Endothelial cell (in vitro differentiated cells): ENCODE results near the gene KLF15. TPM values are rescaled to one million over a fixed set of nuclear protein-coding genes. Genes with fewer than 3 reads are reported as not detected.

Experiments
- DNase-seq: peaks from one replicate; pipeline ENCODE4 v3.0.0; 2021; ENCODE audit warnings: low spot score
- H3K27ac Mint-ChIP-seq: one replicate; pipeline ENCODE4 v1.8.0; 2021; ENCODE audit warnings: mixed read lengths, inconsistent platforms; ENCODE audit not compliant: unreplicated experiment
- H3K27me3 Mint-ChIP-seq: one replicate; pipeline ENCODE4 v1.8.0; 2021; ENCODE audit warnings: mild to moderate bottlenecking, moderate library complexity, mixed read lengths, inconsistent platforms; ENCODE audit not compliant: unreplicated experiment
- H3K36me3 Mint-ChIP-seq: one replicate; pipeline ENCODE4 v1.8.0; 2021; ENCODE audit warnings: mild to moderate bottlenecking, low read depth, mixed read lengths, inconsistent platforms; ENCODE audit not compliant: unreplicated experiment
- H3K4me1 Mint-ChIP-seq: one replicate; pipeline ENCODE4 v1.8.0; 2021; ENCODE audit warnings: mild to moderate bottlenecking, mixed read lengths, inconsistent platforms; ENCODE audit not compliant: unreplicated experiment
- H3K4me3 Mint-ChIP-seq: one replicate; pipeline ENCODE4 v1.8.0; 2021; ENCODE audit warnings: mild to moderate bottlenecking, mixed read lengths, inconsistent platforms; ENCODE audit not compliant: unreplicated experiment
- H3K9me3 Mint-ChIP-seq: one replicate; pipeline ENCODE4 v1.8.0; 2021; ENCODE audit warnings: mixed read lengths, inconsistent platforms; ENCODE audit not compliant: unreplicated experiment
- total RNA-seq: library from RNA; stranded (reverse); fragmentation: NEBNext Ultra II Directional; extraction: Animal tissue kit (Norgen Biotek cat#: 25700); gene quantifications from one replicate; pipeline ENCODE4 v1.2.1, GENCODE V29; 2021; ENCODE audit not compliant: unreplicated experiment
- TF ChIP-seq, protein P1 (sequence below): fragments of 200-600 bp; sonication (generic); IDR thresholded peaks from one replicate; pipeline ENCODE4 v1.5.0; 2021; ENCODE audit warnings: antibody characterized with exemption; ENCODE audit not compliant: unreplicated experiment

KLF15 gene
- total RNA-seq, 1 donor from 2014 or later: 0.67 TPM

- no peak for DNase-seq
- Mint-ChIP-seq H3K4me3 (no peak overlapping the region), H3K27me3 (peaks cover 6% of the 10 kb centered on the region), H3K27ac (no peak overlapping the region), H3K9me3 (no peaks in the 10 kb centered on the region), H3K4me1 (no peaks in the 10 kb centered on the region), H3K36me3 (no peaks in the 10 kb centered on the region)
- TF ChIP-seq, protein P1, sequence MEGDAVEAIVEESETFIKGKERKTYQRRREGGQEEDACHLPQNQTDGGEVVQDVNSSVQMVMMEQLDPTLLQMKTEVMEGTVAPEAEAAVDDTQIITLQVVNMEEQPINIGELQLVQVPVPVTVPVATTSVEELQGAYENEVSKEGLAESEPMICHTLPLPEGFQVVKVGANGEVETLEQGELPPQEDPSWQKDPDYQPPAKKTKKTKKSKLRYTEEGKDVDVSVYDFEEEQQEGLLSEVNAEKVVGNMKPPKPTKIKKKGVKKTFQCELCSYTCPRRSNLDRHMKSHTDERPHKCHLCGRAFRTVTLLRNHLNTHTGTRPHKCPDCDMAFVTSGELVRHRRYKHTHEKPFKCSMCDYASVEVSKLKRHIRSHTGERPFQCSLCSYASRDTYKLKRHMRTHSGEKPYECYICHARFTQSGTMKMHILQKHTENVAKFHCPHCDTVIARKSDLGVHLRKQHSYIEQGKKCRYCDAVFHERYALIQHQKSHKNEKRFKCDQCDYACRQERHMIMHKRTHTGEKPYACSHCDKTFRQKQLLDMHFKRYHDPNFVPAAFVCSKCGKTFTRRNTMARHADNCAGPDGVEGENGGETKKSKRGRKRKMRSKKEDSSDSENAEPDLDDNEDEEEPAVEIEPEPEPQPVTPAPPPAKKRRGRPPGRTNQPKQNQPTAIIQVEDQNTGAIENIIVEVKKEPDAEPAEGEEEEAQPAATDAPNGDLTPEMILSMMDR: no peak
These were observed 40.6 kb upstream of the KLF15 start for GRCh38 chr3:126397610-126398422.

DNA sequence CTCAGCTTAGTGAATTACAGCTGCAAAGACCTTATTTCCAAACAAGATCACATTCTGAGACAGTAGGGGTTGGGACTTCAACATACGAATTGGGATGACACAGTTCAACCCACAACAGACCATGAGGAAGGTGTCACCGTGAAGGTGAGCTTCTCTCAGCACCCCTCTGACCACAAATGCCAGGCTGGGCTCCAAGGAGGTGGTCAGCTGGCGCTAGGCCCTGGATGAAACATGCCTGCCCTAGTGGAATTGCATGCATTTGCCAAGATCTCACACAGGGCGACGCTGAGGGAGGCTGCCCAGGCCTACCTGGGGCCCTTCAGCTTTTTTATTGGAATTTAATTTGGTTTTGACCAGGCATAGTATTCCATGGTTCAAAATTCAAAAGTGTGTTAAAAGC, 39.3 kb upstream of the KLF15 start:
- H3K9me3 Mint-ChIP-seq: no peaks in the 10 kb centered on the region
- H3K27me3 Mint-ChIP-seq: peaks cover 6% of the 10 kb centered on the region
- no peak overlapping the region for H3K27ac Mint-ChIP-seq
- no peak overlapping the region for H3K4me3 Mint-ChIP-seq
- TF ChIP-seq, protein P1: no peak
- H3K36me3 Mint-ChIP-seq: no peaks in the 10 kb centered on the region
- H3K4me1 Mint-ChIP-seq: no peaks in the 10 kb centered on the region
- no peak for DNase-seq

DNA sequence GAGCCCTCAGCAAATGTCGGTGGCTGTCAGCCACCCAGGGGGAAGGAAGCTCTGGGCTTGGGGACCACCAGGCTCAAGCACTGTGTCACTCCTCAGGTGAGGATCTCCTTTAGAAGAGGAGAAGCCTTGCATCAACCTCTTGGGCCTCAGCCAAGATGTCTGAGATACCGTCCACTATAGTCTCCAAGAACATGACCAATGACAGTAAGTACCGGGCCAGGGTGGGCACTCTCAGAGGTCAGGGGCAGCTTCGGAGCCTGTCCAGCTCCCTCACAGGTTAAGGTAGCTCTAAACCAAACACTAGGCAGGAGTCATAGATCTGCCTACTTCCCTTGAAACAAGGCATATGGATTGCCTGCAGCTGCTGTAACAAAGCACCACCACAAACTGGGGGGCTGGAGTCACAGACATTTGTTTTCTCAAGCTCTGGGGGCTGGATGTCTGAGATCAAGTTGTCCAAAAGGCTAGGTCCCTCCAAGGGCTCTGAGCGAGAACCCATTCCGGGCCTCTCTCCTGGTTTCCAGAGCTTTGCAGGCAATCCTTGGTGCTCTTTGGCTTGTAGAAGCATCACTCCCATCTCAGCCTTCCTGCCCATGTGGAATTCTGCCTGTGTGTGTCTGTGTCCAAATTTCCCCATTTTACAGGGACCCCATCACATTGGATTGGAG, 38.8 kb upstream of the KLF15 start:
- H3K27ac Mint-ChIP-seq: no peak overlapping the region
- H3K9me3 Mint-ChIP-seq: no peaks in the 10 kb centered on the region
- no peaks in the 10 kb centered on the region for H3K36me3 Mint-ChIP-seq
- no peaks in the 10 kb centered on the region for H3K4me1 Mint-ChIP-seq
- peaks cover 5% of the 10 kb centered on the region for H3K27me3 Mint-ChIP-seq
- no peak overlapping the region for H3K4me3 Mint-ChIP-seq
- TF ChIP-seq, protein P1: no peak
- no peak for DNase-seq

DNA sequence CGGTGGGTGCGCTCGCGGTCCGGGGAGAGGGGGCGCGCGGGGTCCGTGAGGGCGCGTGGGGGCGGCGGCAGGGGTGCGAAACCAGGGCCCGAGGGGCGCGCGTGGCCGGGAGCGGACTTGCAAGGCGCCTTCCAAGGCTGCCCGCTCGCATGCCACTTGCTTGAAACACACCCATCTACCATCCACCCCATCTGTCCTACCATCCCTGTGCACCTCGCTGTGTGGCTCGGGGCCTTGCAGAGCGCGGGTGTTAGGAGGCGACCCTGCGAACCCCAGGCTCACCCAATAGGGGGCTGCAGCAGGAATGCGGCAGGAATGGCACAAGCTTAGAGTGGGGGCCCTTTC, 37.7 kb upstream of the KLF15 start:
- TF ChIP-seq, protein P1: no peak
- DNase-seq: no peak
- no peak overlapping the region for H3K27ac Mint-ChIP-seq
- no peaks in the 10 kb centered on the region for H3K36me3 Mint-ChIP-seq
- H3K27me3 Mint-ChIP-seq: peaks cover 5% of the 10 kb centered on the region
- no peak overlapping the region for H3K4me3 Mint-ChIP-seq
- H3K9me3 Mint-ChIP-seq: no peaks in the 10 kb centered on the region
- H3K4me1 Mint-ChIP-seq: no peaks in the 10 kb centered on the region
